Epidermal melanocyte (primary cell): ENCODE results near the gene SDR42E2.
"Not testable (repeated sequence)": the region's sequence is repeated elsewhere in the genome, so short reads cannot be mapped to it uniquely, and the experiment has no call there.

Source experiments
- DNase-seq: peaks from one replicate; pipeline ENCODE4 v3.0.0; 2011; ENCODE audit warnings: low spot score; ENCODE audit not compliant: insufficient read length

SDR42E2 gene

DNA sequence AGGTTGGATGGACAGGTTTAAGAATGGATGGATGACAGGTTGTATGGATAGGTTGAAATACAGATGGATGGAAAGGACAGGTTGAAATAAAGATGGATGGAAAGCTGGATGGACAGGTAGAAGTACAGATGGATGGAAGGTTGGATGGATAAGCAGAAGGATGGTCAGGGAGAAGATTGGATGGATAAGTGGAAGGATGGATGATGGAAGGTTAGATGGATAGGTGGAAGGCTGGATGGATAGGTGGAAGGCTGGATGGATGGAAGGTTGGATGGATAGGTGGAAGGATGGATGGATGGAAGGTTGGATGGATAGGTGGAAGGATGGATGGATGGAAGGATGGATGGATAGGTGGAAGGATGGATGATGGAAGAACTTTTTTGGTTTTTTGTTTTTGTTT is 905 bp upstream of the SDR42E2 start:
- DNase-seq, result no peak

DNA sequence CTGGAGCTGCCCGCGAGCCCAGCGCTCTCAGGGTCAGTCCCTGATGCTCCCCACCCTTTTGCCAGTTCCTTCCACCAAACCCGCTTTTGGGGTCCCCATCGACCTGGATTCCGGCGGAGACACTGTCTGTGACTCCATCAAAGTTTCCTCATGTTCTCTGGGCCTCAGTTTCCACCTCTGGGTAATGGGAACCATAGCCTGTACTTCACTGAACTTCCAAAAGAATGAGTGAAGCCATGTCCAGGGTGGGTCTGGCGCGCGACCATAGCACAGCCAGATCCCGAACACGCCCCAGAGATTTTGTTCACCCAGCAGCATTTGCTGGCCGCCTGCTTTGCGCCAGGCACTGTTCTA is 327 bp downstream of the SDR42E2 start:
- no peak for DNase-seq

DNA sequence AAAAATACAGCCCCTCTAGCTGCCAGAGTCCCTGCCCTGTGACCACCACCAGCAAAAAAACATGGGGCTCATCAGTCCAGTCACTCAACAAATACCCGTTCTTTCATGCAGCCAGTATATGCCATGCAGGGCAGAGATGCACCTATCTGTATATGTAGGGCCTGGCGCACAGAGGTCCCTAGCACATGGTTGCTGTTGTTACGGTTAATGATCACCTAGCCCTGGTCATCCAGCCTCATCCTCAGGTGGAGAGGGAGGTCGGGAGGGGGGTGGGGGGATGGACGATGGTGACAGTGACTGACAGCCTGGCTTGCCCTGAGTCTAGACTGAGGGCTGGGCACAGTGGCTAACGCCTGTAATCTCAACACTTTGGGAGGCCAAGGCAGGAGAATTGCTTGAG is 1.5 kb downstream of the SDR42E2 start:
- no peak for DNase-seq

DNA sequence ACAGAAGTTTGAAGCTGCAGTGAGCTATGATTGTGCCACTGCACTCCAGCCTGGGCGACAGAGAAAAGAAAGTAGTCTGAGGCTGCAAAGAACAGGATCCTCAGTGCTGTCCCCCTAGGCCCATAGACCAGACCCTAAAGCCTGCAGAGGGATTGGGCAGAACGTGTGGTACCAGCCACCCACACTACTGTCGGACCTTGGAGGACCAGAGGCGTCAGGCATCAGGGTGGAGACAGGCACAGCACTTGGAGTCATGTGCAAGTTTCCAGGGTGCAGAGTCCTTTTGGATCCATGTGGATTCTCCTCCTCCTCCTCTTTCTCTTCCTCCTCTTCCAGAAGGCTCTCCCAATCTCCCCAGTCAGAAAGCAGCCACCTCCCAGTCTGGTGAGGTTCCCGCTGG is 2.2 kb downstream of the SDR42E2 start:
- DNase-seq, result no peak

DNA sequence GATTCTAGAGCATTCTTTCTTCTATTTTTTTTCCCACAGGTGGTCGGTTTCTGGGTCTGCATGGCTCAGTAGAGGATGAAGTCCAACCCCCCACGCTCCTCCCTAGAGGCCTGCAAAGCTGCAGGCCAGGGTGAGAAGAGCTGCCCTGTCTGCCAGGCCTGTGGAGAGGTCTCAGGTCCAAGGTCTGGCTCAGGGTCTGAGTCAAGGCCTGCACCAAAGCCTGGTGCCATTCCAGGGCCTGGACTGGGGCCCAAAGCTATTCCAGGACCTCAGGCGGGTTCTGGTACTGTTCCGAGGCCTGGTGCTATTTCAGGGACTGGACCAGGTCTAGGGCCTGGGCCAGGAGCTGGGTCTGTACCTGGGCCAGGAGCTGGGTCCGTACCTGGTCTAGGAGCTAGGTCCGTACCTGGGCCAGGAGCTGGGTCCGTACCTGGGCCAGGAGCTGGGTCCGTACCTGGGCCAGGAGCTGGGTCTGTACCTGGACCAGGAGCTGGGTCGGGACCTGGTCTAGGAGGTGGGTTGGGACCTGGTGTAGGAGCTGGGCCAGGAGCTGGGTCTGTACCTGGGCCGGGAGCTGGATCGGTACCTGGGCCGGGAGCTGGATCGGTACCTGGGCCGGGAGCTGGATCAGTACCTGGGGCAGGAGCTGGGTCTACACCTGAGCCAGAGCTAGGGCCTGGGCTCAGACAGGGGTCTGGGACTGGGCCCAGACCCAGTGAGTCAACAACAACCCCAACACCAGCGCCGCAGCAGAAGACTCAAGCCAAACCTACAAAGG is 3.4 kb downstream of the SDR42E2 start:
- DNase-seq, result no peak

DNA sequence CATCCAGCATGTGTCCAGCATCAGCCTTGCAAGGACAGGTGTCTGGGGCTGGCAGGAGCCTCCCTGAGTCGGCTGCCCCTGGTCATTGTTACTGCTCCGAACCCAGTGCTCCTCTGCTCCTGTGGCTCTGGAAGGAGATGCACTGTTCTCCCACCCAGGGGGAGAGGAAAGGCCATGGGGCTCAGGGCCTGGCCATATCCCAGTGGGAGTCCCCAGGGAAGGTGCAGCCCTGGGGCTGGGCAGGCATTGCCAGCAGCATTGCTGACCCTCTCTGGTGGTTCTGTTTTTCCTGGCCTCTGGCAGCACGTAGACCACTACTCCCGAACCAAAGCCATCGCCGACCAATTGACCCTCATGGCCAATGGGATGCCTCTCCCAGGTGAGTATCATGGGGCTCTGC is 9.6 kb downstream of the SDR42E2 start:
- DNase-seq, result no peak

DNA sequence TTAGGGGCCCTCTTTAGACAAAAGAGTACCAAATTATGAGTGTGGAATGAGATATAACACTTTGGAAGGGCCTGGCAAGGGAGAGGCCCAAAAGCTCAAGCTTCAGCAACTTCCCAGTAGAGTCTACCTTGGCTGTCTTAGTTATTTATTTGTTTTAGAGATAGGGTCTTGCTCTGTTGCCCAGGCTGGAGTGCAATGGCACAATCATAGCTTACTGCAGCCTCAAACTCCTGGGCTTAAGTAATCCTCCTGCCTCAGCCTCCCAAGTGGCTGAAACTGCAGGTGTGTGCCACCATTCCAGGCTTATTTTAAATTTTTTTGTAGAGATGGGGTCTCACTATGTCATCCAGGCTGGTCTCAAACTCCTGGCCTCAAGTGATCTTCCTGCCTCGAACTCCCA is 10.3 kb downstream of the SDR42E2 start:
- DNase-seq, result not testable (repeated sequence)

DNA sequence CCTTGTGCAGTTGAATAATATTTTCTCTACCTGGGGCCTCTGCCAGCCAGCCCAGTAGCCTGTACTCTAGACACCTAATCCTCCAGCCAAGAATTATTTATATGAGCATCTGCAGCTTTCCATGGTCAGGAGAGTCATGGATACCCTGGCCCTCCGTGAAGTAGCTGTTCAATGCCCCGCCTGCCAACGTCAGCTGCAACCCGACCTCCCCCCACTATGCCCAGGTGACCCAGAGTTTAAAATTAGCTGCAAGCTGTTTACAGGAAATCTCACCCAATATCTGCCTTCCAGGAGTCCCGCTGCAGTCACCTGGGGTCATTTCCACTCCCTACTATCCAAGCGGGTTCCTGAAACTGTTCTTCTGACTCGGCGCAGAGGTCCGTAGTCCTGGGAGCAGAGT is 12.3 kb downstream of the SDR42E2 start:
- DNase-seq, result no peak

DNA sequence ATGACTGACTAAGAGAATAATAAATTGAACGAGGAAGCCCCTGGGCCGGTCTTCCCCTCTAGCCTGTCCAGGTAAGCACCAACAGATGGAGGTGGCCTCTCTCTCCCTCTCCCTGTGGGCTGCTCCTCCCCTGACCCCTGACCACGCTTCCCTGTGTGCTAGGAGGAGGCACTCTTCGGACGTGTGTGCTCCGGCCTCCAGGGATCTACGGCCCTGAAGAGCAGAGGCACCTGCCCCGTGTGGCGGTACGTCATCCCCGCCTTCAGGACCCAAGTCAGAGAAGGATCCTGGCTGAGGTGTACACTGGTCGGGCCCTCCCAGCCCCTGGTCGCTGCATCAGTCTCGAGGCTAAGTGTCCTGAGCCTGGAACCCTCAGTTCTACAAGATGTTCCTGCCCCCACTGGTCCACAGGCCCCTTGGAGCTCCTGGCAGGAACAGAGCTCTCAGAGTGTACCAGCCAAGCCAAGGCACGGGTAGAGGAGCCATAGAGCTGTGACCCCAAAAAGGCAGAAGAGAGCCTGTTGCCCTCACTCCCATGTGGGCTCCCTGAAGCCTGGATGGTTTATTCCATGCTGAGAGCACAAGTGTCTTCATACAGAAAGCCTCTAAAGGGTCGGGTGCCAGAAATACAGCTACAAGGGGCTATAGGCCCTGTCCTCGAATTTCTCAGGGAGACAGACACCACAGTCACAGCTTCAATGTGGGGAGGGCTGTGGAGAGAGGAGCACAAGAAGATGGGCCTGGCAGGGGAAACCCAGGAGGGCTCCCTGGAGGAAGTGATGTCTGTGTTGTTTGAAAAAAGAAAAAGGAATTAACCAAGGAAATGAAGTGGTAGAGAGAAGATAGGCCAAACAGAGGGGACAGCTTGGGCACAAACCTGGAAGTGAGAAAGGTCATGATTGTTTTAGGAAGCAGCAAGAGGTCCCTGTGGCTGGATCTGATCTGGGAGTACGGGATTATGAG is 15.9 kb downstream of the SDR42E2 start:
- DNase-seq, result no peak

DNA sequence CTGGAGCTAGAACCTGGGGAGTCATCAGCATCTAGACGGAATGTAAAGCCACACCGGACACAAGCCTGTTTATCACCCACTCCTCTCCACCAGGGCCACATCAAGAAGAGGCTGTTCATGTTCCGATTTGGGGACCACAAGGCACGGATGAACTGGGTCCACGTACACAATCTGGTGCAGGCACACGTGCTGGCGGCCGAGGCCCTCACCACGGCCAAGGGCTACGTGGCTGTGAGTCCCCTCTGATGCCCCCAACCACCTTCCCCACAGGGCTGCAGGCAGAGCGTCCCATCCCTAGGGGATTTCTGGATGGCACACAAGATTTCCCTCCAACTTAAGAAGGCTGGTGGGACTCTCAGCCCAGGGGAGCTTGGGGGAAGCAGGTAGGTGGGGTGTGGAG is 19.1 kb downstream of the SDR42E2 start:
- no peak for DNase-seq

DNA sequence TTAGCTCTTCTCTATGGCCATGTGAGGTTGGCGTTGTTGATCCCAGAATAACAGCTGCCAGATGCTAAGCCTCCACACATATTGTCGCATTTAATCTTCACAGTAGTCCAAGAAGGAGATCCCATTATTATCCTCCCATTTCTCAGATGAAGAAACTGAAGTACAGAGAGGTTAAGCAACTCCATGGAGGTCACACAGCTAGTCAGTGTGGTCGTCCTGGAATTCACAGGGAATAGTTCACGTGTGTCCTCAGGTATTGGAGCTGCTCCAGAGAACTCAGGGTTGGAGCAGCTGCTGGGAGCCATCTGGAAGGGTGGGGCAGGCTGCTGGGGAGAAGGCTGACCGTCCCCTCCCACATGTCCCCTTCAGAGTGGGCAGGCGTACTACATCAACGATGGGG is 19.5 kb downstream of the SDR42E2 start:
- DNase-seq, result no peak

DNA sequence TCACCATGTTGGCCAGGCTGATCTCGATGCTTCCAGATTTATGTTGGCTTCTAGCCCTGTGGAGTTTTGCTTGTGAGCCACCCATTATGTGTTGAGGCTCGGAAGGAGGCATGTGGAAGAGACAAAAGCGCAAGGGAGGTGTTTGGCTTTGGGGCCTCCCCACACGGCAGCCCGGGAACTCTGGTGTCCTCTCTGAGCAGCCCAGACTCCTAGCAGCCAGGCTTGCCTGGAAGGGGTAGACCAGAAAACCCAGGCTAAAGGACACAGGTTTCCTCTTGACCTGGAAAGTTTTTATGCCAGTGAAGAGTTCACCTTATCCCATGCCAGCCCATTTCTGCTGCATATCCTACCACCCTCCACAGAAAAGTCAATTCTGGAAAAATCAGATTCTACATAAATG is 21.0 kb downstream of the SDR42E2 start:
- DNase-seq, result no peak

DNA sequence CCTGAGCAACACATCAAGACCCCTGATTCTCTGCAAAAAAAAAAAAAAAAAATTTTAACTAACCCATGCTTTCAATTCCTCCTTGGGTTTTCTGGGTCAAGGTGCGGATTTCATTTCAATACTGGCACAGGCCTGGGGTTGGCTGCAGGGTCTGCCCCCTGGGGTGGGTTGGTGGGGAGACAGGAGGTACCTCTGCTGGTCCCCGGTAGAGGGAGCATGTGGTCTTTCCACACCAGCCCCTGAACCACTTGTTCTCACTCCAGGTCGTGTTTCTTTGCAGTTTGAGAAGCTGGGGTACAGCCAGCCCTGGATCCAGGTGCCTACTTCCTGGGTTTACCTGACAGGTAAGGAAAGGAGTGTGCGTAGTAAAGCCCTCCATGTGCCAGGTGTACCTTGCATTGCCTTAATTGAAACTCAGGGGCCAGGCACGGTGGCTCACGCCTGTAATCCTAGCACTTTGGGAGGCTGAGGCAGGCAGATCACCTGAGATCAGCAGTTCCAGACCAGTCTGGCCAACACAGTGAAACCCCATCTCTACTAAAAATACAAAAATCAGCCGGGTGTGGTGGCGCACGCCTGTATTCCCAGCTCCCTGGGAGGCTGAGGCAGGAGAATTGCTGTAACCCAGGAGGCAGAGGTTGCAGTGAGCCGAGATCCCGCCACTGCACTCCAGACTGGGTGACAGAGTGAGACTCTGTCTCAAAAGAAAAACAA is 21.8 kb downstream of the SDR42E2 start:
- no peak for DNase-seq

DNA sequence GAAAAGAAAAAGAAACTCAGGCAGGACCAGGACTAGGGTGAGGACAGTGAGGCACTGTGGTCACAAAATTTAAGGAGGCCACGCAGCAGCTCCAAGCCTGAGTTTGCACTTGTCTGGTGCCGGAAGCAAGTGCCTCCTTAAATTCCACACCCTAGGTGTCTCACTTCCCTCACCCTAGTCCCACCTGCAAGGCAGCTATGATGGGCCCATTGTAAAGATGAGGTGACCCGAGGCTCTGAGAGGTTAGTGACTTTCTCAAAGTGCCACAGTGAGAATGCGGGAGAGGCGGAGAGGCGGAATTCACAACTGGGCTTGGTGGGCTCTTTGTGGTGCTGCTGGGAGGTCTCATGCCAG is 22.3 kb downstream of the SDR42E2 start:
- DNase-seq, result no peak

DNA sequence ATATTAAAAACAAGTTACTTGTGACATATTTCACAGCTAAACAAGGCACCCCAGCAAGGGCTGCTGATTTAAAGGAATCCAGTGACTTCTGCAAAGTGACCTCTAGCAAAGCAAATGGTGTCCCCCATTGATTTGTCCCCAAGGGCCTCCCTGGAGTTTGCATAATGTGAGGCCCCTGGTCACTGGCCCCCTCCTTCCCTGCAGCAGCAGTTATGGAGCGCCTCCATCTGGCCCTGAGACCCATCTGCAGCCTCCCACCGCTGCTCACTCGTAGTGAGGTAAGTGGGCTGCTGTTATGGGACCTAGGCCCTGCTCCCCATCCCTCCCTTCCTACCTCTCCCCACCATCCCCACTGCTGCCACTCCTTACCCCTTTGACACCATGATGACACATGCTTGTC is 24.2 kb downstream of the SDR42E2 start:
- DNase-seq, result no peak

DNA sequence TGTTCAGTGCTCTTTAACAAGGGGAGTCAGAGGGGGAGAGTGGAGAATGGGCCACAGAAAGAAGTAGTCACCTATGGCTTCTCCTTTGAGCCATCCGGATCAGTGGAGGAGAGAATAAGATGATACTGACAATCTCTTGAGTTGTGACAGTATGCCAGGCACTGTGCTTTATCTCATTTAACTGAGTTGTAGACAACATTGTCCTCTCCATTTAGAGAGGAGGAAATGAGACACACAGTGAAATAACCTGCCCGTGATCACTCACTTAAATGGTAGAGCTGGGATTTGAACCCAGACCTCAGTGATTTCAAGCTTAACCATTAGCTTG is 25.9 kb downstream of the SDR42E2 start:
- DNase-seq, result no peak

DNA sequence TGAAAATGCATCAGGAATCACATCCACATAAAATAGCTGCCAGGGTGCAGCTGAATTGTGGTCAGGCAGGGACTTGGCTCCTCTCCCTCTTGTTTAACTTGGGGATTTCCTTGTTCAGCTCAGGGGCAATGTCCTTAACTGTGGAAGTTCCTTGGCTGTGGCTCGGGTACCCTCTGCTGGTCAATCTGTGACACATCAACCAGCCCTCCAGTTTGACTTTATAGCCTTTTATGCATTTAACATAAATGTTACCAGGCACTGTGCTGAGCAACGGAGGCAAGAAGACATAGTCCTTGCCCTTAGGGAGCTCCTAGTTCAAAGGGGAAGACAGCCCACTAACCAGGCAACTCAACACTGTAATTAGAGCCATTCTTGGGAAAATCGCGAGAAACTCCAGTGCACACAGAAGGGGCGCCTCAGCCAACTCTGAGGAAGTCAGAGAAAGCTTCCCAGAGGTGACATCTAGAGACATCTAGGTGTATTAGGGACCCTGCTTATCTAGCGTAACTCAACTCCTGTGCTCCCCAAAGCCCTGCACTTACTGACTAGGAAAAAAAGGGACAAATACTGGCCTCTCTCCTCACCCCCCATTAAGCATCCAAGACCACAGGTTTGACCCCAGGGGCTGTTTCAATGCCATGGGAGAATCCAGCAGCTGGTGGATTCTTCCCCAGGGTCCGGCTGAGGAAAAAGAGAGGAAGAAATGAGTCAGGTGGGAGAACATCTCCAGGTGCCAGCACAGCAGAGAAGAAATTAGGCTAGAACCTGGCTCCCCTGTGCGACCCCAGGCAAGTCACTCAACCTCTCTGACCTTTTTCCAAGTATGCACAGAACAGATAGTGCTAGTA is 26.5 kb downstream of the SDR42E2 start:
- DNase-seq, result peak; percentile 85

DNA sequence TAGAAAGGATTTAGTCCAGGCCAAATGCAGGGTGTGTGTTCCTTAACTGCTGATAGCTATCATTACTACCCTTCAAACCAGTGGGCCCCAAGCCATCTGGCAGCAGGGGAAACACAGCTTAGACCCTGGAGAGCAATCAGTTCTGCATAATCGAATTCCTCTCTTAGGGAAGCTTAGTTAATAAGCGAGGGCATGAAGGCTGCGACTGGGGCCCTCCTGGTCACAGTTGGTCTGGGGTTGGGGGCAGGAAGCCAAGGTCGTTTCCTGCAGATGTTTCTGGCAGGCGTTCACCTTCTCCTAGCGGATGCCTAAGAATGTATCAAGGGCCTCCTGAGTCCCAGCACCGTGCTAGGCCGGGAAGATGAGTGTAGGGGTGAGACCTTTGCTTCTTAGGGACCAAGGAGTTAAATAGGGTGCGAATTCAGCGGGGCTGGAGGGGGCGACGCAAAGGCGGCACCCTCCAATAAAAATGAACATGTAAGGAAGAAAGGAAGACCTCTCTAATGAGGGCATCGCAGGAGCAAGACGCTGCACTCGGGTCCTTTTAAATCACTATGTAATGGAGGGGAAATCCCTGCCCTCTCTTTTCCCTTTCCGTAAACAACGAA is 27.3 kb downstream of the SDR42E2 start:
- DNase-seq, result no peak

DNA sequence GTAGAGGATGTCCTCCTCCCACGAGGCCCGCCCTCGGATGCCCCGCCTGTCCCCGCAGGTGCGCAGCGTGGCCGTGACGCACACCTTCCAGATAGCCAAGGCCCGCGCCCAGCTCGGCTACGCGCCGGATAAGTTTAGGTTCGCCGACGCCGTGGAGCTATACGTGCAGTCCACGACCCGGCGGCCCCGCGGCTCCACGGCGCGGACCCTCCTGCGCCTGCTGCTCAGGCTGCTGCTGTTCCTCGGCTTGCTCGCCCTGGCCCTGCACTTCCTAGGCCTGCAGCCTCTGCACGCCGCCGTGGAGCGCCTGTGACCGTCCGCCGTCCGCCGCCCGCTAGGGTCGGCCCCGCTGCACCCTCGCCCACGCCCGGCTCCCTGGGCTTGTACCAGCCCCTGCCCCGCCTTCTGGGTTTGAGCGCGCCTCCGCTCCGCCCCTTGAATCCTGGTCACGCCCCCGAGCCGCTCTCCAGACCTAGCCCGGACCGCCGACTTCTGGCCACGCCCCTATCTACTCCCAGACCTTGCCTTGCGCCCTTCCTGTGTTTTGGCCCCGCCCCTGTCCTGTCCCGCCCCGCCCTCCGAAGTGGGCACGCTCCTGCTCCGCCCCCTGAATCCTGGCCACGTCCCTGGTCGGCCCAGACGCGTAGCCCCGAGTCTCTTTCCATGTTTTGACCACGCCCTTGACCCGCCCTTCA is 27.9 kb downstream of the SDR42E2 start:
- peak; percentile 67 for DNase-seq

DNA sequence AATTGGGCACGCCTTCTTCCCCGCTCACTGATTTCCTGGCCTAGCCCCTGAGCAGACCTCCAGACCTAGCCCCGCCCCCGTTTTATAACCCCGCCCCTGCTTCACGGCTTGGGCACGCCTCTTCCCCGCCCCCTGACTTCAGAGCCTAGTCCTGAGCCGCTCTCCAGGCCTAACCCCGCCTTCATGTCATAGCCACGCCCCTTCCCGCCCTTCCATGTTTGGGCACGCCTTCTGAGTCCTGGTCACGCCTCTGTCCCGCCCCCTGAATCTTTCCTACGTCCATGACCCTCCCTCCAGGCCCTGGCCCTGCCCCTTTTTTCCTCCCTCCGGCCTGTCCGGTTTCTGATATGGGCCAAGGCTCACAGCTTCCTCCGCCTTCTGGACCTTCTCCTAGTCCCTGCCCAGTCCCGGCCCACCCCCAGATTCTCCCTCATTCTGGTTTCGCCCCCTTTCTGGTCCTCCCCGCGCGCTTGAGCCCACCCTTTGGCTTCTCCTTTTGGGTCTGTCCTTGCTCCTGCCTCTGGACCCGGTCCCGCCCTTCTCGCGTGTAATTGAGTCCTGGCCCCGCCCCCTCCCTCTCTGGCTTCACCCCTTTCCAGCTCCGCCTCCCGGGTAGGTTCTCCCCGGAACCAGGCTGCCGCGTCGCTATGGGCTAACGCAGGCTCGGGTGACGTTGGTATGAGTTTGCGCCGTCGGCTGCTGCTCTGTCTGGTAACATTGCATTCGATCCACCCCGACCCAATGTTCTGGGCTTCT is 28.6 kb downstream of the SDR42E2 start:
- DNase-seq, result peak; percentile 77
